Esophagus muscularis mucosa (tissue), 4 donors: ENCODE data around the gene TYW3. TPM values are rescaled to one million over a fixed set of nuclear protein-coding genes. Genes with fewer than 3 reads are reported as not detected.
A peak's percentile ranks its signal among the peaks of the same experiment; 100 is the strongest.

Experiments used
- DNase-seq: peaks from one replicate; pipeline ENCODE4 v3.0.0-alpha.2; 2017; ENCODE audit errors: extremely low spot score
- H3K27ac ChIP-seq, 4 donors: fragments of 200-600 bp; sonication (generic); replicated peaks in 1 of 4; 1 replicate in 3 of 4; 2 replicates in 1 of 4; pipeline ENCODE4 v1.5.1; 2016 to 2019; ENCODE audit warnings: mild to moderate bottlenecking in 1 of 4
- H3K27me3 ChIP-seq, 4 donors: fragments of 200-600 bp; sonication (generic); one replicate each; pipeline versions ENCODE4 v1.5.1 to v1.6.0; 2016 to 2019
- H3K36me3 ChIP-seq, 4 donors: fragments of 200-600 bp; sonication (generic); one replicate each; pipeline ENCODE4 v1.5.1; 2016 to 2019
- H3K4me1 ChIP-seq, 4 donors: fragments of 200-600 bp; sonication (generic); one replicate each; pipeline ENCODE4 v1.5.1; 2016 to 2019
- H3K4me3 ChIP-seq, 4 donors: fragments of 200-600 bp; sonication (generic); 1 replicate in 2 of 4; 2 replicates in 2 of 4; pipeline ENCODE4 v1.5.1; 2016 to 2019; ENCODE audit warnings: mild to moderate bottlenecking in 4 of 4, moderate library complexity in 1 of 4
- H3K9me3 ChIP-seq, 4 donors: fragments of 200-600 bp; sonication (generic); 1 replicate in 3 of 4; 2 replicates in 1 of 4; pipeline ENCODE4 v1.5.1; 2016 to 2019
- CTCF ChIP-seq, 3 experiments: fragments of 200-600 bp in 2 of 3; fragments of 450-650 bp in 1 of 3; sonication (generic) in 2 of 3; IDR thresholded peaks; one replicate each; pipeline ENCODE4 v1.5.1; 2017 to 2019; ENCODE audit warnings: antibody characterized with exemption in 3 of 3, mild to moderate bottlenecking in 2 of 3, moderate library complexity in 1 of 3
- EP300 ChIP-seq: sonication (generic); formaldehyde crosslinking; IDR thresholded peaks from one replicate; pipeline ENCODE4 v1.6.1; 2017; ENCODE audit warnings: antibody characterized with exemption
- POLR2A ChIP-seq: fragments of 450-650 bp; IDR thresholded peaks from one replicate; pipeline ENCODE4 v1.6.1; 2017; ENCODE audit warnings: antibody characterized with exemption, moderate library complexity, mild to moderate bottlenecking, low read depth
- POLR2AphosphoS5 ChIP-seq, 2 donors: sonication (generic); formaldehyde crosslinking; IDR thresholded peaks; one replicate each; pipeline ENCODE4 v1.6.1; 2017; ENCODE audit warnings: antibody characterized with exemption in 2 of 2
- WGBS: methylation state at CpG from one replicate; pipeline ENCODE4 v1.1.5; 2018; 5-methylcytosine and 5-hydroxymethylcytosine counted together
- intact Hi-C: fragments of 100-400 bp; cut with DNase I; formaldehyde crosslinking; loops from one replicate; pipeline ENCODE4 v1.15.1; 2023
- total RNA-seq, 4 donors: library from RNA; depleted of rRNA; stranded (reverse); fragments of >200 nt; gene quantifications; one replicate each; pipeline versions ENCODE4 v1.1.0 to v1.2.1, GENCODE V29; 2016

TYW3 gene
- total RNA-seq, 4 donors from 2014 or later = 18.0 to 31.6 (median 26.8) TPM

GRCh38 chr1:74689621-74690363 is 43.2 kb upstream of the TYW3 start:
- no peaks in the 10 kb centered on the region for H3K9me3 ChIP-seq
- H3K4me1 ChIP-seq = peaks cover 0 to 9% (median 3%) of the 10 kb centered on the region in 4 donors
- 22% methylated on average over 5 of the region's 5 CpGs for WGBS
- H3K36me3 ChIP-seq = no peaks in the 10 kb centered on the region
- H3K27me3 ChIP-seq = no peaks in the 10 kb centered on the region
- TF ChIP-seq POLR2AphosphoS5 (IDR thresholded peaks at IDR 0.05) = no peak
- peak; percentile 63 to 81 (median 78) for TF ChIP-seq CTCF (IDR thresholded peaks at IDR 0.05)
- no peak for DNase-seq
- no peak overlapping the region for H3K4me3 ChIP-seq
- intact Hi-C loops = no loop called here
- no peak overlapping the region for H3K27ac ChIP-seq

- Histone ChIP-seq H3K4me3 (no peak overlapping the region), H3K27me3 (no peaks in the 10 kb centered on the region), H3K9me3 (no peaks in the 10 kb centered on the region), H3K27ac (no peak overlapping the region), H3K36me3 (no peaks in the 10 kb centered on the region), H3K4me1 (peaks cover 0 to 9% (median 3%) of the 10 kb centered on the region in 4 donors)
- no peak for DNase-seq
- intact Hi-C loops = no loop called here
- TF ChIP-seq EP300 (no peak), POLR2A (no peak), CTCF (IDR thresholded peaks at IDR 0.05) (no peak), POLR2AphosphoS5 (IDR thresholded peaks at IDR 0.05) (no peak)
- 7% methylated on average over 2 of the region's 2 CpGs for WGBS
Measured at GRCh38 chr1:74690364-74690696, 42.6 kb upstream of the TYW3 start.

- no peak for DNase-seq
- Histone ChIP-seq H3K4me1 (peaks cover 0 to 9% (median 3%) of the 10 kb centered on the region in 4 donors), H3K27me3 (no peaks in the 10 kb centered on the region), H3K9me3 (no peaks in the 10 kb centered on the region), H3K27ac (no peak overlapping the region), H3K36me3 (no peaks in the 10 kb centered on the region), H3K4me3 (no peak overlapping the region)
- intact Hi-C loops = no loop called here
- TF ChIP-seq POLR2AphosphoS5 (IDR thresholded peaks at IDR 0.05) (no peak), CTCF (IDR thresholded peaks at IDR 0.05) (no peak), POLR2A (no peak), EP300 (no peak)
- WGBS = 90% methylated on average over 4 of the region's 4 CpGs
Measured at GRCh38 chr1:74690909-74691308, 42.0 kb upstream of the TYW3 start.

GRCh38 chr1:74693473-74693872 is 39.5 kb upstream of the TYW3 start:
- intact Hi-C loops = no loop called here
- TF ChIP-seq CTCF (IDR thresholded peaks at IDR 0.05) = no peak
- no peak for TF ChIP-seq EP300
- no peak for TF ChIP-seq POLR2A
- no peak for TF ChIP-seq POLR2AphosphoS5 (IDR thresholded peaks at IDR 0.05)
- DNase-seq = no peak

GRCh38 chr1:74697832-74698231 is 35.1 kb upstream of the TYW3 start:
- Histone ChIP-seq H3K27ac (no peak overlapping the region), H3K27me3 (no peaks in the 10 kb centered on the region), H3K4me3 (no peak overlapping the region), H3K4me1 (no peaks in the 10 kb centered on the region), H3K9me3 (no peaks in the 10 kb centered on the region), H3K36me3 (peaks cover 0 to 14% (median 8%) of the 10 kb centered on the region in 4 donors)
- TF ChIP-seq POLR2AphosphoS5 (IDR thresholded peaks at IDR 0.05) (no peak), EP300 (no peak), CTCF (IDR thresholded peaks at IDR 0.05) (no peak), POLR2A (no peak)
- no peak for DNase-seq
- intact Hi-C loops = no loop called here
- WGBS = 88% methylated on average over 2 of the region's 2 CpGs

More at GRCh38 chr1:74693473-74693872, 39.5 kb upstream of the TYW3 start:
- no peak overlapping the region for H3K27ac ChIP-seq
- H3K9me3 ChIP-seq = no peaks in the 10 kb centered on the region
- no peaks in the 10 kb centered on the region for H3K36me3 ChIP-seq
- WGBS = 49% methylated on average over 2 of the region's 2 CpGs
- H3K4me1 ChIP-seq = peaks cover 0 to 9% (median 3%) of the 10 kb centered on the region in 4 donors
- H3K27me3 ChIP-seq = no peaks in the 10 kb centered on the region
- no peak overlapping the region for H3K4me3 ChIP-seq
